ENCODE measurements around the gene MEIOSIN. TPM values are rescaled to one million over a fixed set of nuclear protein-coding genes. Genes with fewer than 3 reads are reported as not detected.
A peak's percentile ranks its signal among the peaks of the same experiment; 100 is the strongest.

Gene MEIOSIN
- total and polyA plus RNA-seq, 9 of the 15 experiments (the other 6 are each of a cell fraction or from before 2014, with no cell fraction given): 0.06 to 2.0 (median 0.76) TPM

- TF ChIP-seq CHD7 (IDR thresholded peaks at IDR 0.05; ENCODE audit: low read depth, low read length) (no peak), RBM22 (IDR thresholded peaks at IDR 0.05; ENCODE audit: low read depth, low read length, poor library complexity, severe bottlenecking) (peak; percentile 5), SPI1 (IDR thresholded peaks at IDR 0.05; ENCODE audit: borderline replicate concordance, low read depth, low read length) (no peak)
These were observed 32.6 kb downstream of the MEIOSIN start (continued) for GRCh38 chr19:45765702-45766295.
